A673 (cell line): Measurements from ENCODE around the gene SLC10A4. TPM values are rescaled to one million over a fixed set of nuclear protein-coding genes. Genes with fewer than 3 reads are reported as not detected.
"Not testable (repeated sequence)": the region's sequence is repeated elsewhere in the genome, so short reads cannot be mapped to it uniquely, and the experiment has no call there.

Source experiments
- Bru-seq: library from RNA; stranded (reverse); fragments of 400-500 nt; gene quantifications from one replicate; lab custom pipeline; 2021; lab: Mats Ljungman, UMichigan
- BruChase-seq, 2 experiments: library from RNA; stranded (reverse); fragments of 400-500 nt; gene quantifications; one replicate each; lab custom pipeline; 2021; lab: Mats Ljungman, UMichigan
- BruUV-seq: library from RNA; stranded (reverse); fragments of 400-500 nt; replicated peaks from 2 replicates; lab custom pipeline; 2021; lab: Mats Ljungman, UMichigan
- CTCF ChIA-PET: fragments of 300-600 bp; sonication (Branson Sonifier 250); formaldehyde crosslinking; loops from one replicate; lab custom pipeline; 2022; ENCODE audit warnings: antibody characterized with exemption; lab: Charles Lee
- POLR2A ChIA-PET: fragments of 300-600 bp; sonication (Branson Sonifier 250); formaldehyde crosslinking; loops from one replicate; lab custom pipeline; 2022; ENCODE audit warnings: antibody characterized with exemption; ENCODE audit not compliant: low non-redundant PET; lab: Charles Lee
- DNase-seq: peaks from one replicate; pipeline ENCODE4 v3.0.0-alpha.2; 2015; ENCODE audit warnings: low spot score
- H3K27ac ChIP-seq: fragments of 200-600 bp; sonication (generic); 2 replicates; pipeline ENCODE4 v1.5.1; 2016; ENCODE audit warnings: mixed run types, low read depth, mild to moderate bottlenecking, mixed read lengths, antibody characterized with exemption, low read length; ENCODE audit not compliant: poor library complexity, severe bottlenecking
- H3K27me3 ChIP-seq: fragments of 200-600 bp; sonication (generic); replicated peaks from 2 replicates; pipeline ENCODE4 v1.6.1; 2017; ENCODE audit warnings: mixed run types, low read depth, mild to moderate bottlenecking, mixed read lengths, antibody characterized with exemption, low read length; ENCODE audit not compliant: insufficient read depth, poor library complexity
- H3K36me3 ChIP-seq: fragments of 200-600 bp; sonication (generic); 2 replicates; pipeline ENCODE4 v1.6.1; 2016; ENCODE audit warnings: mixed run types, mild to moderate bottlenecking, mixed read lengths, antibody characterized with exemption, low read length; ENCODE audit not compliant: insufficient read depth, poor library complexity, severe bottlenecking
- H3K4me1 ChIP-seq: fragments of 200-600 bp; sonication (generic); 2 replicates; pipeline ENCODE4 v1.6.1; 2017; ENCODE audit warnings: mixed run types, mild to moderate bottlenecking, mixed read lengths, antibody characterized with exemption, low read length; ENCODE audit not compliant: insufficient read depth, poor library complexity, severe bottlenecking
- H3K4me3 ChIP-seq: fragments of 200-600 bp; sonication (generic); 2 replicates; pipeline ENCODE4 v1.5.1; 2016; ENCODE audit warnings: low read depth, mixed run types, mild to moderate bottlenecking, mixed read lengths, low read length; ENCODE audit not compliant: poor library complexity, severe bottlenecking
- H3K9me3 ChIP-seq: fragments of 200-600 bp; sonication (generic); 2 replicates; pipeline ENCODE4 v1.6.1; 2016; ENCODE audit warnings: mixed run types, low read depth, mild to moderate bottlenecking, mixed read lengths, antibody characterized with exemption, low read length; ENCODE audit not compliant: poor library complexity, severe bottlenecking
- EZH2 ChIP-seq: fragments of 200-600 bp; sonication (generic); IDR thresholded peaks from 2 replicates; pipeline ENCODE4 v1.6.1; 2017; ENCODE audit warnings: borderline replicate concordance, low read depth, mild to moderate bottlenecking, mixed read lengths, antibody characterized with exemption, low read length; ENCODE audit not compliant: poor library complexity, severe bottlenecking
- intact Hi-C: fragments of 100-400 bp; cut with micrococcal nuclease; formaldehyde crosslinking; loops from one replicate; pipeline ENCODE4 v1.10.0; 2022; ENCODE audit not compliant: unreplicated experiment
- long read RNA-seq: library from polyadenylated mRNA; stranded (forward); transcript quantifications from one replicate; pipeline ENCODE4 v2.0.0, GENCODE V29; 2022
- total RNA-seq: library from RNA; stranded (reverse); gene quantifications from 2 replicates; pipeline ENCODE4 v1.2.3, GENCODE V29; 2021
- TF ChIP-seq, protein P1 (sequence below): fragments of 300-800, 200-600 bp; sonication (generic); conservative IDR thresholded peaks from 2 replicates; pipeline ENCODE4 v1.5.1; 2017; ENCODE audit warnings: low read depth, mild to moderate bottlenecking, antibody characterized with exemption, low read length, moderate library complexity, mixed read lengths

The SLC10A4 gene, protein sequence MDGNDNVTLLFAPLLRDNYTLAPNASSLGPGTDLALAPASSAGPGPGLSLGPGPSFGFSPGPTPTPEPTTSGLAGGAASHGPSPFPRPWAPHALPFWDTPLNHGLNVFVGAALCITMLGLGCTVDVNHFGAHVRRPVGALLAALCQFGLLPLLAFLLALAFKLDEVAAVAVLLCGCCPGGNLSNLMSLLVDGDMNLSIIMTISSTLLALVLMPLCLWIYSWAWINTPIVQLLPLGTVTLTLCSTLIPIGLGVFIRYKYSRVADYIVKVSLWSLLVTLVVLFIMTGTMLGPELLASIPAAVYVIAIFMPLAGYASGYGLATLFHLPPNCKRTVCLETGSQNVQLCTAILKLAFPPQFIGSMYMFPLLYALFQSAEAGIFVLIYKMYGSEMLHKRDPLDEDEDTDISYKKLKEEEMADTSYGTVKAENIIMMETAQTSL
- 4.4 and 5.2 TPM in 2 replicates for total RNA-seq
- percentile 50 among the genes with signal in this experiment for Bru-seq, nascent RNA
- BruChase-seq, experiment 1, labeled RNA remaining after a 2-hour chase: percentile 62 among the genes with signal in this experiment
- percentile 58 among the genes with signal in this experiment for BruChase-seq, experiment 2, labeled RNA remaining after a 6-hour chase
- long read RNA-seq, transcript SLC10A4-201 (3 exons, 1,790 nt): major isoform, 32 of 32 reads
- long read RNA-seq, partial matches to known transcripts: 0 of 32 reads
- long read RNA-seq, other reads (novel, unspliced or antisense): 0 of 32 reads

DNA sequence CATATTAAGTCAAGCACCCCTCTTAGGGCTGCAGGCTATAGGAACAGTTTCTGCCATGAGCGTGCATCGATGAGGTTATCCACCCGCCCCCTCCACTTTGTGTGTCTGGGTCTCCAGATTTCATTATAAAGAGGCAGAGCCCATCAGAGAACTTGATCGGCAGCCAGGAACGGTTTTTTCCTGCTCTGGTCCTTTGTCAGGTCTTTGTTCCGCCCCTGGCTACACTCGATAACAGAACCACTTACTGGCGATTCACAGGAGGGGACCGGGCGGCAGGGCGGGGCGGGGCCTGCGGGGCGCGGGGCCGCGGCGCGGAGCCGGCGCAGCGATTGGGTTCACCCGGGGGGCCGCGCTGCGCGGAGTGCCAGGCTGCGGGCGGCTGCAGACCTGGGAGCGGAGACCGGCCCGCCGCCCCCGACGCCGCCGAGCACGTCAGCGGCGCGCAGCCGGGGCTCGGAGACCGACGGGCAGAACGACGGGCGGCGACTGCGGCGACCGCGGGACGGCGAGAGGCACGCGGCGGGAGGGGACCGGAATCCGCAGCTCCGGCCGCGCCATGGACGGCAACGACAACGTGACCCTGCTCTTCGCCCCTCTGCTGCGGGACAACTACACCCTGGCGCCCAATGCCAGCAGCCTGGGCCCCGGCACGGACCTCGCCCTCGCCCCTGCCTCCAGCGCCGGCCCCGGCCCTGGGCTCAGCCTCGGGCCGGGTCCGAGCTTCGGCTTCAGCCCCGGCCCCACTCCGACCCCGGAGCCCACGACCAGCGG, at the start of gene SLC10A4:
Gene SLC10A4, plus strand, starts transcription at position 338 of the 771 bp plus-strand sequence. Its CDS starts 219 bp downstream, at position 557.
- Histone ChIP-seq H3K36me3 (no peaks in the 10 kb centered on the region), H3K27me3 (peaks cover 12% of the 10 kb centered on the region), H3K27ac (no peak within 1 kb of the TSS), H3K9me3 (no peaks in the 10 kb centered on the region), H3K4me1 (no peaks in the 10 kb centered on the region), H3K4me3 (peak within 1 kb of the TSS; percentile 56)
- peak; percentile 52 for DNase-seq
- CTCF ChIA-PET: no interaction called here
- no TSS peak for BruUV-seq
- intact Hi-C loops: no loop called here
- POLR2A ChIA-PET: no interaction called here
- TF ChIP-seq EZH2: no peak
- TF ChIP-seq, protein P1, sequence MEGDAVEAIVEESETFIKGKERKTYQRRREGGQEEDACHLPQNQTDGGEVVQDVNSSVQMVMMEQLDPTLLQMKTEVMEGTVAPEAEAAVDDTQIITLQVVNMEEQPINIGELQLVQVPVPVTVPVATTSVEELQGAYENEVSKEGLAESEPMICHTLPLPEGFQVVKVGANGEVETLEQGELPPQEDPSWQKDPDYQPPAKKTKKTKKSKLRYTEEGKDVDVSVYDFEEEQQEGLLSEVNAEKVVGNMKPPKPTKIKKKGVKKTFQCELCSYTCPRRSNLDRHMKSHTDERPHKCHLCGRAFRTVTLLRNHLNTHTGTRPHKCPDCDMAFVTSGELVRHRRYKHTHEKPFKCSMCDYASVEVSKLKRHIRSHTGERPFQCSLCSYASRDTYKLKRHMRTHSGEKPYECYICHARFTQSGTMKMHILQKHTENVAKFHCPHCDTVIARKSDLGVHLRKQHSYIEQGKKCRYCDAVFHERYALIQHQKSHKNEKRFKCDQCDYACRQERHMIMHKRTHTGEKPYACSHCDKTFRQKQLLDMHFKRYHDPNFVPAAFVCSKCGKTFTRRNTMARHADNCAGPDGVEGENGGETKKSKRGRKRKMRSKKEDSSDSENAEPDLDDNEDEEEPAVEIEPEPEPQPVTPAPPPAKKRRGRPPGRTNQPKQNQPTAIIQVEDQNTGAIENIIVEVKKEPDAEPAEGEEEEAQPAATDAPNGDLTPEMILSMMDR: no peak

DNA sequence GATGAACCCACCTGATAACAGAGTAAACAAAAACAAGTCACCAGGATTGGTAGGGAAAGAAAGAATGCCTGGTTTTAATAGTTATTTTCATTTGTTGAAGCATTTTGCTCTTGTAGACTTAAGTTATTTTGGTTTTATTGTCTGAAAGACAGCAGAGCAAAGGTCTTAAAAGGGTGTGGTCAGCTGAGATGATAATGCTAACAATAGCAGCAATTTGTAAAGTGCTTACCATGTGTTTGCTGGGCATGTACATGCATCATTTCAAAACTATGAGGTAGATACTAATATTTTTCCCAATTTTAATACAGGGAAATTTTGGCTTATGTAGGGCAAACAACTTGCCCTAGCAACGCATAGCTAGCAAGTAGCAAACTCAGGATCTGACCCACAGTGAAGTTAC, 46.8 kb upstream of the SLC10A4 start:
- BruUV-seq: no TSS peak
- intact Hi-C loops: no loop called here
- Histone ChIP-seq H3K27ac (no peak overlapping the region), H3K36me3 (no peaks in the 10 kb centered on the region), H3K9me3 (no peaks in the 10 kb centered on the region), H3K4me3 (no peak overlapping the region), H3K4me1 (no peaks in the 10 kb centered on the region), H3K27me3 (no peaks in the 10 kb centered on the region)
- TF ChIP-seq EZH2: no peak
- TF ChIP-seq, protein P1: no peak
- POLR2A ChIA-PET: no interaction called here
- CTCF ChIA-PET: no interaction called here
- DNase-seq: no peak

DNA sequence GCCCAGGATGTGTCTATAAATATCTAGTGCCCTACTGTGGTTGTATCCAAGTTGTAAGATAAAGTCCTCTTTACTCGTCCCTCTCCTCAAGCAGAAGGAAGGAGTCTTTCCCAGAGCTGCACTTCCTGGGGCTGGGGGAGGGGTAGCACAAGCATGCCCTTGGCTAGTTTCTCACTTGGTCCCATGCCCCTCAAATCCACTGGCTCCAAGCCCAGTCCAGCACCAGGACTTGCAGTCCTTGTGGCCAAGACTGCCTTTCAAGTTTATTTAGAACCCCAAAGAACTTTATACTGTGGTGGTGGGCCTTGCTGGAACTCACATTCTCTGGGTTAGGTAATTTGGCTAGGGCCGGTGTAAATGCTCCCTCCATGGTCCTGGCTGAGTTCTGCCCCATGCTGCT, 43.2 kb upstream of the SLC10A4 start:
- H3K36me3 ChIP-seq: no peaks in the 10 kb centered on the region
- CTCF ChIA-PET: no interaction called here
- intact Hi-C loops: loop anchor here (10.0 kb wide), 1 partner anchor 525 kb away; no protein-coding TSS in a partner anchor
- H3K9me3 ChIP-seq: no peaks in the 10 kb centered on the region
- POLR2A ChIA-PET: no interaction called here
- no peak overlapping the region for H3K27ac ChIP-seq
- no peaks in the 10 kb centered on the region for H3K4me1 ChIP-seq
- no TSS peak for BruUV-seq
- no peak for TF ChIP-seq EZH2
- DNase-seq: no peak
- no peaks in the 10 kb centered on the region for H3K27me3 ChIP-seq
- H3K4me3 ChIP-seq: no peak overlapping the region

DNA sequence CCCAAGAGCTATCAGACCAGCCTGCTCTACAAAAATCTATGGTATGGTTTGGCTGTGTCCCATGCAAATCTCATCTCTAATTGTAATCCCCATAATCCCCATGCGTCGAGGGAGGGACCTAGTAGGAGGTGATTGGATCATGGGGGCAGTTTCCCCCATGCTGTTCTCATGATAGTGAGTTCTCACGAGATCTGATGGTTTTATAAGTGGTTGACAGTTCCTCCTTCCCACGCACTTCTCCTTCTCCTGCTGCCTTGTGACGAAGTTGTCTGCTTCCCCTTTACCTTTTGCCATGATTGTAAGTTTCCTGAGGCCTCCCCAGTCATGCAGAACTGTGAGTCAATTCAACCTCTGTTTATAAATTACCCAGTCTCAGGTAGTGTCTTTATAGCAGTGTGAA, 42.2 kb upstream of the SLC10A4 start:
- CTCF ChIA-PET, H3K27ac ChIP-seq: not testable (repeated sequence)

More for the DNA sequence above, 42.2 kb upstream of the SLC10A4 start:
- not testable (repeated sequence) for H3K9me3 ChIP-seq, H3K4me1 ChIP-seq, H3K4me3 ChIP-seq, H3K36me3 ChIP-seq, BruUV-seq, H3K27me3 ChIP-seq
- peak; percentile 8 for DNase-seq
- POLR2A ChIA-PET: interaction anchor here (0.6 kb wide), 1 partner anchor 538 kb away, joined by 4 read pairs; no protein-coding TSS in a partner anchor
- intact Hi-C loops: loop anchor here (10.0 kb wide), 1 partner anchor 524 kb away; no protein-coding TSS in a partner anchor
